BLaER1 treated with 17β-estradiol and CSF1 and Interleukin-3, amounts not matched to agents 10 nM and 100 nM (cell line): ENCODE measurements around the gene ALDH3B2.
A peak's percentile ranks its signal among the peaks of the same experiment; 100 is the strongest.

Source experiments
- H3K27ac ChIP-seq, 11 experiments: shearing (Covaris generic); formaldehyde crosslinking; 2 replicates each; pipeline ENCODE4 v1.8.1; 2022
- H3K27me3 ChIP-seq, 11 experiments: shearing (Covaris generic); formaldehyde crosslinking; 2 replicates each; pipeline ENCODE4 v1.8.1; 2022
- H3K36me3 ChIP-seq, 11 experiments: shearing (Covaris generic); formaldehyde crosslinking; 2 replicates each; pipeline ENCODE4 v1.8.1; 2022
- H3K4me1 ChIP-seq, 10 experiments: shearing (Covaris generic); formaldehyde crosslinking; 2 replicates each; pipeline ENCODE4 v1.8.1; 2022
- H3K4me2 ChIP-seq, 11 experiments: shearing (Covaris generic); formaldehyde crosslinking; 2 replicates each; pipeline ENCODE4 v1.8.1; 2022
- H3K4me3 ChIP-seq, 10 experiments: shearing (Covaris generic); formaldehyde crosslinking; 2 replicates each; pipeline ENCODE4 v1.8.1; 2022
- H3K9ac ChIP-seq, 11 experiments: shearing (Covaris generic); formaldehyde crosslinking; 2 replicates each; pipeline ENCODE4 v1.8.1; 2022
- H3K9me3 ChIP-seq, 11 experiments: shearing (Covaris generic); formaldehyde crosslinking; replicated peaks in 1 of 11; 2 replicates each; pipeline ENCODE4 v1.8.1; 2022
- H4K20me1 ChIP-seq, 11 experiments: shearing (Covaris generic); formaldehyde crosslinking; 2 replicates each; pipeline ENCODE4 v1.8.1; 2022
- Cebpa-rat ChIP-seq, 11 experiments: shearing (Covaris generic); IDR thresholded peaks; 2 replicates each; pipeline ENCODE4 v1.8.1; 2022

ALDH3B2 gene

DNA sequence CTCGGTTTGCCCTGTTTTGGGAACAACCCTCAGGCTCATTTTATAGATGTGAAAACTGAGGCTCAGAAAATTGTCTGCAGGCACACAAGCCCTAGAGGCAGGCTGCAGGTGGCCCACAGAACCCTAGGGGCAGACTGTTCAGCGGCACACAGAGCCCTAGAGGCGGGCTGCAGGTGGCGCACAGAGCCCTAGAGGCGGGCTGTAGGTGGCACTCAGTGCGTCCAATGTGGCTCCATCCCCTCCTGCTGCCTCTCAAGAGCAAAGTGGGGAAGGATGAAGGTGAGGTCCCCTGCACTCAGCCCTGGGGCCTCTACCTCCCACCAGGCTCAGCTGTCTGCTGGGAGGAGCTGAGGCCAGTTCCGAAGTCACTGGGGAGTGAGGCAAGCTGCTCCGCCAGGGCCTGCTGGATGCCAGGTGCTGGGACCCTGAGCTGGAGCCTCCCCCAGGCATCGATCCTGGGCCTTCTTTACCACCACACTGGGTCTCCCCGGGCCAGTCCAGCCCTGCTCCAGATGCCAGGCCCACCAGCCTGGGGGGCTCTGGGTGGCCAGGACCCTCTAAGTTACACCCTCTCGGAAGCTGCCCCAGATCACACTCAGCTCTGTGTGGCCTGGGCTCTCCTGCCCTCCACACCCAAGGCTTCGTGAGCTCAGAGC is 26.2 kb downstream of the ALDH3B2 start:
- Histone ChIP-seq H3K27ac (peak overlapping the region in 9 of 11 experiments; percentile 3 to 58 (median 37); a peak in 13 of 22 replicates), H3K36me3 (no peaks in the 10 kb centered on the region), H3K4me1 (peaks cover 38 to 79% (median 72%) of the 10 kb centered on the region in 10 experiments), H3K9ac (peak overlapping the region in 5 of 11 experiments; percentile 1 to 48 (median 14); a peak in 7 of 22 replicates), H4K20me1 (peaks cover 0 to 31% (median 3%) of the 10 kb centered on the region in 11 experiments; a peak in 5 of 22 replicates), H3K27me3 (peaks cover 0 to 35% (median 0%) of the 10 kb centered on the region in 11 experiments; a peak in 7 of 22 replicates), H3K4me3 (peak overlapping the region in 1 of 10 experiments; percentile 42; a peak in 1 of 20 replicates), H3K4me2 (peak overlapping the region; percentile 81 to 97 (median 93); a peak in 21 of 22 replicates), H3K9me3 (peaks cover 6 to 14% (median 10%) of the 10 kb centered on the region in 11 experiments; a peak in 17 of 22 replicates)
- no peak for TF ChIP-seq Cebpa-rat (IDR thresholded peaks at IDR 0.05)

DNA sequence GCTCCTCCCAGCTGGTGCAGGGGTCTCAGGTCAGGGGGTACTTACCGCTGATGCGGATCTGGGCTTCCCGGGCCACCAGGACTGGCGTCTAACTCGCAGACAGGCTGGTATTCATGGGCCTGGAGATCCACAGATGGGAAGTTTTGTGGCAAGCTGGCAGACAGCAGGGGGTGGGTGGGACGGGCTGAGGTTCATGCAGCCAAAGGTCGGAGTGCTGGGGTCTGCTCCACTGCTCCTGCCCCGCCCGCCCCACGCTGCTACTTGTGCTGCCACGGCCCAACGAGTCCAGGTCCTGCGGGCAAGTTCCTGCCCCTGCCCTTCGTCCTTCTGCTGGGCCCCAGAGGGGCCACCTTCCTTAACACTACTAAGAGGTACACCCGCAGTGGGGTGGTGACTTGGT is 27.0 kb downstream of the ALDH3B2 start:
- Histone ChIP-seq H3K4me3 (no peak overlapping the region), H3K4me2 (peak overlapping the region; percentile 66 to 97 (median 88)), H4K20me1 (peaks cover 0 to 31% (median 3%) of the 10 kb centered on the region in 11 experiments; a peak in 5 of 22 replicates), H3K9me3 (peaks cover 6 to 14% (median 10%) of the 10 kb centered on the region in 11 experiments; a peak in 17 of 22 replicates), H3K36me3 (no peaks in the 10 kb centered on the region), H3K27me3 (peaks cover 0 to 35% (median 0%) of the 10 kb centered on the region in 11 experiments; a peak in 7 of 22 replicates), H3K9ac (0 out of 22 replicates have a peak overlapping the region, but pooled peaks of 1 of the 11 experiments have one; percentile 24), H3K4me1 (peaks cover 38 to 79% (median 72%) of the 10 kb centered on the region in 10 experiments), H3K27ac (no peak overlapping the region)
- no peak for TF ChIP-seq Cebpa-rat (IDR thresholded peaks at IDR 0.05)

DNA sequence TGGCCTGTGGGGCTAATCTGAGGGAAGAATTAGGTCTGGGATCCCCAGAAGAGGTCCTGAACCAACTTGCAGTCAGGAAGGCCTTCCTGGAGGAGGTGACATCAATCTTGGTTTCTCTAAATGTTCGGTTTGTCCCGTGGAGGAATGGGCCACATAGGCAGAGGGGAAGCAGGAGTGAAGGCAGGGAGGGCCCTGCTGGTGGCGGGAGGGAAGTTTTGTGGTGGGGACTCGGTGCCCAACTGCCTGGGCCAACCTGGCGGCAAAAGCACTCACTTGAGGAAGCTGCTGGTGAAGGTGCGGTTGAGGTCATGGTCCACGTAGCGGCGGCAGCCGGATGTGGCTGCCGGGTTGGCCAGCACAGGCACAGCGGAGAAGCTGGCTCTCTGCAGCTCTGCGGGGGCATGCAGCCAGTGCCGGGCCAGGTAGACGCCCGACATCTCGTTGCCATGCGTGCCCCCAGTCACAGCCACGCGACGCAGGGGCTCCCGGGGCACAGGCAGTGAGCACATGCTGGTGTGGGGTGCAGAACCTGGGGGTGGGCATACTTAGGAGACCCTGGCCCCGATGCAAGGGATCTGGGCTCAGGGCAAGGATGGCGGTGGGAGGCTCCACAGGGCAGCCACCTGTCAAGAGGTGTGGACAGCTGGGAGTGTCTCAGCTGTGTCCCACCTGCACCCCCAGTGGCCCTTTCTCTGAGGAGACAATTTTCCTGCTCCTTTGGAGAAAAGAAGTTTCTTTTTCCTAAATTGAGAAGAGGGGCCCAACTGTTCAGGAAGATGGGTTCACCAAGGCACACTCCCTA is 27.7 kb downstream of the ALDH3B2 start:
- Histone ChIP-seq H3K9ac (peak overlapping the region in 2 of 11 experiments; percentile 20 to 24; a peak in 2 of 22 replicates), H3K27me3 (peaks cover 0 to 35% (median 0%) of the 10 kb centered on the region in 11 experiments; a peak in 7 of 22 replicates), H3K4me2 (peak overlapping the region; percentile 66 to 97 (median 88)), H4K20me1 (peaks cover 0 to 31% (median 3%) of the 10 kb centered on the region in 11 experiments; a peak in 5 of 22 replicates), H3K4me3 (peak overlapping the region in 2 of 10 experiments; percentile 16 to 34; a peak in 1 of 20 replicates), H3K36me3 (no peaks in the 10 kb centered on the region), H3K27ac (no peak overlapping the region), H3K4me1 (peaks cover 38 to 75% (median 70%) of the 10 kb centered on the region in 10 experiments), H3K9me3 (peaks cover 6 to 14% (median 10%) of the 10 kb centered on the region in 11 experiments; a peak in 17 of 22 replicates)
- TF ChIP-seq Cebpa-rat (IDR thresholded peaks at IDR 0.05): no peak

GRCh38 chr11:67645521-67646461 is 28.6 kb downstream of the ALDH3B2 start:
- H3K4me1 ChIP-seq: peaks cover 38 to 66% (median 61%) of the 10 kb centered on the region in 10 experiments
- H3K4me2 ChIP-seq: peak overlapping the region in 9 of 11 experiments; percentile 81 to 97 (median 93); a peak in 17 of 22 replicates
- H3K36me3 ChIP-seq: no peaks in the 10 kb centered on the region
- H3K9ac ChIP-seq: peak overlapping the region in 1 of 11 experiments; percentile 20; a peak in 2 of 22 replicates
- no peak for TF ChIP-seq Cebpa-rat (IDR thresholded peaks at IDR 0.05)
- H4K20me1 ChIP-seq: peaks cover 0 to 31% (median 3%) of the 10 kb centered on the region in 11 experiments; a peak in 5 of 22 replicates
- H3K27ac ChIP-seq: no peak overlapping the region
- peaks cover 0 to 35% (median 0%) of the 10 kb centered on the region in 11 experiments; a peak in 7 of 22 replicates for H3K27me3 ChIP-seq
- H3K4me3 ChIP-seq: no peak overlapping the region
- peaks cover 6 to 14% (median 10%) of the 10 kb centered on the region in 11 experiments; a peak in 17 of 22 replicates for H3K9me3 ChIP-seq

- Histone ChIP-seq H3K27ac (no peak overlapping the region), H3K36me3 (no peaks in the 10 kb centered on the region), H3K9ac (no peak overlapping the region), H3K4me2 (peak overlapping the region in 8 of 11 experiments; percentile 81 to 97 (median 90); a peak in 13 of 22 replicates), H4K20me1 (peaks cover 0 to 31% (median 3%) of the 10 kb centered on the region in 11 experiments; a peak in 5 of 22 replicates), H3K4me3 (no peak overlapping the region), H3K27me3 (peaks cover 0 to 35% (median 0%) of the 10 kb centered on the region in 11 experiments; a peak in 7 of 22 replicates), H3K4me1 (peaks cover 32 to 57% (median 52%) of the 10 kb centered on the region in 10 experiments), H3K9me3 (peaks cover 6 to 14% (median 10%) of the 10 kb centered on the region in 11 experiments; a peak in 17 of 22 replicates)
- TF ChIP-seq Cebpa-rat (IDR thresholded peaks at IDR 0.05): no peak
Observed at GRCh38 chr11:67644472-67645418, 29.7 kb downstream of the ALDH3B2 start.

DNA sequence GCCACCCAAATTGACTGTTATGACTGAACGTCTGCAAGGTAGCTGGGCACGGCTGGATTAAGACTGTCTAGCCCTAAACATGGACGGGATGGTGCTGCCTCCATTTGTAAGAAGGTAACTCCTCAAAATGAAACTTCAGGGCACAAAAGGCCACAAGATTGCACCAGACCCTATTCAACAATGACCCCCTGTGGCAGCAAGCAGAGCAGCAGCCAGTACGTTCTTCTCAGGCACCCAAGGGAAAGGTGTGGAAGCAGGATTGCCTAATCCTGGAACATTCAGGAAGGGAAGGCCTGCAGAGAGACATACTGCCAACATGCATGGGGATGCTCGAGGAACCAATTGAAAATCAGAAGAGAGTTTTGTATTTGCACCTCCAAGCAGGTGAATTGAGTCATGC is 30.4 kb downstream of the ALDH3B2 start:
- no peak overlapping the region for H3K9ac ChIP-seq
- peaks cover 0 to 33% (median 0%) of the 10 kb centered on the region in 11 experiments; a peak in 7 of 22 replicates for H3K27me3 ChIP-seq
- H3K36me3 ChIP-seq: no peaks in the 10 kb centered on the region
- H4K20me1 ChIP-seq: peaks cover 0 to 30% (median 3%) of the 10 kb centered on the region in 11 experiments; a peak in 5 of 22 replicates
- peaks cover 25 to 50% (median 45%) of the 10 kb centered on the region in 10 experiments for H3K4me1 ChIP-seq
- TF ChIP-seq Cebpa-rat (IDR thresholded peaks at IDR 0.05): peak in 2 of 11 experiments; percentile 29 to 35; a peak in 1 of 22 replicates
- no peak overlapping the region for H3K27ac ChIP-seq
- H3K4me3 ChIP-seq: no peak overlapping the region
- no peak overlapping the region; a peak in 1 of 22 replicates for H3K4me2 ChIP-seq
- H3K9me3 ChIP-seq: peaks cover 6 to 14% (median 10%) of the 10 kb centered on the region in 11 experiments; a peak in 17 of 22 replicates
